ENCODE measurements around the gene FMN1. TPM values are rescaled to one million over a fixed set of nuclear protein-coding genes. Genes with fewer than 3 reads are reported as not detected.

FMN1 gene
- total and polyA plus RNA-seq, 10 donors: 0.43 to 42.1 (median 8.6) TPM

DNA sequence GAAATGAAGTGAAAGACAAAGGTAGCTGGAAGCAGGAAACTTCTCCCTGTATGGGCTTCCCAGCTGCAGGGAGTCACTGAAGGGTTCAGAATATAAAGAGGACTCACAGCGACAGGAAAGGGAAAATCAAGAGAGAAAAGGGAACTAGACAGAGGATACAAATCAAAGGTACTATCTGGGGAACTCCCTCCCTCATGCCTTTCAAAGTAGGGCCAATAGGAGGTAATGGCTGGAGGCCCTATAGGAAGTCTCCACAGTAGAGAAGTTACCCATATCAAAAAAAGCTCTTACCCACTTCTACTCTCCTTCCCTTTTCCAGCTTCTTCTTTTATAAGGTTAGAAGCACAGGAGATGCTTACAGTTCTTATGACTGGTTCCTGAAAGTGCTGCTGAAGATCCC lies 43.5 kb downstream of the FMN1 start:
- WGBS, 5 donors: 12 to 36% (median 20%) methylated on average over 1 of the region's 1 CpG
- Histone ChIP-seq H3K4me1 (peaks cover 0 to 13% (median 0%) of the 10 kb centered on the region in 6 donors), H3K27ac (no peak overlapping the region), H3K36me3 (no peaks in the 10 kb centered on the region), H3K9me3 (no peaks in the 10 kb centered on the region), H3K4me3 (peak overlapping the region in 3 of 8 donors; percentile 2 to 42 (median 14)), H3K27me3 (replicated peaks in 1 of 7) (peaks cover 0 to 6% (median 0%) of the 10 kb centered on the region in 7 donors)
- TF ChIP-seq POLR2A (IDR thresholded peaks at IDR 0.05) (no peak), POLR2AphosphoS5 (IDR thresholded peaks at IDR 0.05) (no peak)
- TF ChIP-seq, protein P1, sequence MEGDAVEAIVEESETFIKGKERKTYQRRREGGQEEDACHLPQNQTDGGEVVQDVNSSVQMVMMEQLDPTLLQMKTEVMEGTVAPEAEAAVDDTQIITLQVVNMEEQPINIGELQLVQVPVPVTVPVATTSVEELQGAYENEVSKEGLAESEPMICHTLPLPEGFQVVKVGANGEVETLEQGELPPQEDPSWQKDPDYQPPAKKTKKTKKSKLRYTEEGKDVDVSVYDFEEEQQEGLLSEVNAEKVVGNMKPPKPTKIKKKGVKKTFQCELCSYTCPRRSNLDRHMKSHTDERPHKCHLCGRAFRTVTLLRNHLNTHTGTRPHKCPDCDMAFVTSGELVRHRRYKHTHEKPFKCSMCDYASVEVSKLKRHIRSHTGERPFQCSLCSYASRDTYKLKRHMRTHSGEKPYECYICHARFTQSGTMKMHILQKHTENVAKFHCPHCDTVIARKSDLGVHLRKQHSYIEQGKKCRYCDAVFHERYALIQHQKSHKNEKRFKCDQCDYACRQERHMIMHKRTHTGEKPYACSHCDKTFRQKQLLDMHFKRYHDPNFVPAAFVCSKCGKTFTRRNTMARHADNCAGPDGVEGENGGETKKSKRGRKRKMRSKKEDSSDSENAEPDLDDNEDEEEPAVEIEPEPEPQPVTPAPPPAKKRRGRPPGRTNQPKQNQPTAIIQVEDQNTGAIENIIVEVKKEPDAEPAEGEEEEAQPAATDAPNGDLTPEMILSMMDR (IDR thresholded peaks at IDR 0.05 in 8 of 11, conservative IDR thresholded peaks at IDR 0.05 in 3 of 11): no peak
- intact Hi-C loops (cut with DNase I; ENCODE audit: low total_unique reads): no loop called here
- no peak for DNase-seq

DNA sequence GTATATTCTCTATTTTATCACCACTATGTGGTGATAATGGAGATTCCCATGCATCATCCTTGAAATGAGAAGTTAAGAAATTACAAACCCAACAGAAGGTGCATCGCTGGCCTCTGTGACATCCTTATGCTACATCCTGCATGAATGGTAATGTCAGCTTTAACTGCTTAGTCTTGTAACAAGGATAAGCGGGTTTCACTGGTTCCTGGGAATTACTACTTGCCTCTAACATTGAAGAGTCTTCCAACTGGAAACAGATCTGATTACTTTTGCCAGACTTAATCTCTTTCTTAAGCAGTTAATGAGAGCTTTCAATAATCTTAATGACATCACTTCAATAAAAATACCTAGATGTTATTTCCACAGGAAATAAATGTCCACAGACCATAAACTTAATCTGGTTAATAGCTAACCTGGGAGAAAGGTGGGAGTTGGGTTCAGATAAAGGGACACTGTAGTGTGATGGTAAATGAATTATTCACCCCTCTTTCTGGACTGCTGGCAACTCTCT lies 44.0 kb downstream of the FMN1 start:
- peak overlapping the region in 2 of 8 donors; percentile 14 to 42 for H3K4me3 ChIP-seq
- intact Hi-C loops (cut with DNase I; ENCODE audit: low total_unique reads): no loop called here
- no peaks in the 10 kb centered on the region for H3K36me3 ChIP-seq
- no peak overlapping the region for H3K27ac ChIP-seq
- H3K27me3 ChIP-seq (replicated peaks in 1 of 7): peaks cover 0 to 6% (median 0%) of the 10 kb centered on the region in 7 donors
- 84 to 92% (median 84%) methylated on average over 2 of the region's 2 CpGs for WGBS, 5 donors
- peaks cover 0 to 9% (median 0%) of the 10 kb centered on the region in 6 donors for H3K4me1 ChIP-seq
- no peak for DNase-seq
- no peak for TF ChIP-seq POLR2AphosphoS5 (IDR thresholded peaks at IDR 0.05)
- TF ChIP-seq, protein P1 (IDR thresholded peaks at IDR 0.05 in 8 of 11, conservative IDR thresholded peaks at IDR 0.05 in 3 of 11): no peak
- TF ChIP-seq POLR2A (IDR thresholded peaks at IDR 0.05): no peak
- no peaks in the 10 kb centered on the region for H3K9me3 ChIP-seq

DNA sequence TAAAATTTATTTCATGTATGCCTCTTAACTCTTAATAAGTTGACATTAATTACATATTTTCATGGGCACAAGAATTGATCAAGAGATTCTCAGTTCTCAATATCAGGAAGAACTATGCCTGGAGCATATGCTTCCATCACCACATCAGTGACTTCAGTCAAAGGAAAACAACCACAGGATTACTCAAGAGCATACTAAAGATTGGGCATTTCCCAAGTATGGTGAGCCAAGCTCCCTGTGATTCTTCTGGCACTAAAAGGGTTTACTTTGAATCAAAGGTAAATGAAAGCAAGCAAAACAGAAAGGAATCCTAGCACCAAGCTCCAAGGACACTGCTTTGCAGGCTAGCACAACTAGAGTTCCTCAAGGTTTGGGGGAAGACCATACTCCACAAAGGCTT lies 44.6 kb downstream of the FMN1 start:
- H3K4me1 ChIP-seq: peaks cover 0 to 6% (median 0%) of the 10 kb centered on the region in 6 donors
- H3K4me3 ChIP-seq: no peak overlapping the region
- H3K9me3 ChIP-seq: no peaks in the 10 kb centered on the region
- no peak overlapping the region for H3K27ac ChIP-seq
- H3K36me3 ChIP-seq: no peaks in the 10 kb centered on the region
- H3K27me3 ChIP-seq (replicated peaks in 1 of 7): peaks cover 0 to 6% (median 0%) of the 10 kb centered on the region in 7 donors
- no peak for TF ChIP-seq POLR2AphosphoS5 (IDR thresholded peaks at IDR 0.05)
- no peak for TF ChIP-seq POLR2A (IDR thresholded peaks at IDR 0.05)
- TF ChIP-seq, protein P1 (IDR thresholded peaks at IDR 0.05 in 8 of 11, conservative IDR thresholded peaks at IDR 0.05 in 3 of 11): no peak
- intact Hi-C loops (cut with DNase I; ENCODE audit: low total_unique reads): no loop called here
- DNase-seq: no peak

DNA sequence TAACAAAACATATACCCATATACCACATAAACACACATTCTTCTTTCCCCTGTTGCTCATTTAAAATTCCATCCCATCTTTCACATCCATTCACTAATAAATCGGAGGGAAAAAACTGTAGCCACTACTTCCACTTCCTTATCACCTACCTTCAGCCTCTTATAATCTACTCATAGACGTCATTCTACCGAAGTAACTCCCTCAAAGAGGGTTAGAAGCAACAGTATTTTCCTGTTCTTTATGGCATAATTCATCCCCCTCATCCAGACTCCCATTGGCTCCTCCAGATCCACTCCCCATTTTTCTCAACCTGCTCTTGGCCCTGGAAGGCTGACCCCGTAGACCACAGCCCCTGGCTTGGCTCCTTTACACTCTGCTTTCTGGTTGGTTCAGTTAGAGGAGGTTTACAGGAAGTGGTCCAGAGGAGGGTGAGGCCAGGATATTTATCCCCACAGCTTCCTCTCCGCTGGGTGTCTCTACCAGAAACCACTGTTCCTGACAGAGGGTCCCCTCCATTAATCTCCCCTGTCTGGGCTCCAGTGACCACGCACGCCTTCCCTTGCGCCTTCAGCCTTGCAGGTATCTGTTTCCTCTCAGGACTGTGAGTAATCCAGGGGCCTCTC lies 46.3 kb downstream of the FMN1 start:
- Histone ChIP-seq H3K27me3 (replicated peaks in 1 of 7) (peaks cover 0 to 6% (median 0%) of the 10 kb centered on the region in 7 donors), H3K9me3 (no peaks in the 10 kb centered on the region), H3K36me3 (no peaks in the 10 kb centered on the region), H3K4me3 (no peak overlapping the region), H3K4me1 (peaks cover 0 to 6% (median 0%) of the 10 kb centered on the region in 6 donors), H3K27ac (no peak overlapping the region)
- TF ChIP-seq POLR2A (IDR thresholded peaks at IDR 0.05) (no peak), POLR2AphosphoS5 (IDR thresholded peaks at IDR 0.05) (no peak)
- TF ChIP-seq, protein P1 (IDR thresholded peaks at IDR 0.05 in 8 of 11, conservative IDR thresholded peaks at IDR 0.05 in 3 of 11): no peak
- 19 to 40% (median 31%) methylated on average over 8 of the region's 8 CpGs for WGBS, 5 donors
- DNase-seq: no peak
- intact Hi-C loops (cut with DNase I; ENCODE audit: low total_unique reads): no loop called here
